ENCODE results near the gene MFAP4. TPM values are rescaled to one million over a fixed set of nuclear protein-coding genes. Genes with fewer than 3 reads are reported as not detected.
A peak's percentile ranks its signal among the peaks of the same experiment; 100 is the strongest.

Gene MFAP4
- total RNA-seq, 1 experiment from 2014 or later: 4.0 TPM

DNA sequence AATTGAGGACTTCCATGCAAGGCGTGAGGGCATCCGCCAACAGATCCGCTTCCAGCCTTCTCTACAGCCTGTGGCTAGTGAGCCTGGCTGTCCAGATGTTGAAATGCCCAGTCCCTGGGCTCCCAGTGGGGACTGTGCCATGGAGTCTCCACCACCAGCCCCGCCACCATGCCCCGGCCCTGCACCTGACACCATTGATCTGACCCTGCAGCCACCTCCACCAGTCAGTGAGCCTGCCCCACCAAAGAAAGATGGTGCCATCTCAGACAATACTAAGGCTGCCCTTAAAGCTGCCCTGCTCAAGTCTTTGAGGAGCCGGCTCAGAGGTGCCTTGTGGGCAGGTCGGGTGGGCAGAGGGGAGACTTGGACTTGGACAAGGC, 5.6 kb downstream of the MFAP4 start (continued):
- TF ChIP-seq ETV6 (CRISPR knock-in tag; IDR thresholded peaks at IDR 0.05) (no peak), NFE2L1 (CRISPR knock-in tag; IDR thresholded peaks at IDR 0.05) (no peak), PRRX2 (CRISPR knock-in tag; IDR thresholded peaks at IDR 0.05) (no peak), RORB (CRISPR knock-in tag; IDR thresholded peaks at IDR 0.05) (no peak), SOX15 (CRISPR knock-in tag; IDR thresholded peaks at IDR 0.05) (no peak), ZNF232 (CRISPR knock-in tag; IDR thresholded peaks at IDR 0.05) (no peak), TCF7 (CRISPR knock-in tag; IDR thresholded peaks at IDR 0.05; ENCODE audit: low read depth) (no peak)
- TF ChIP-seq, protein P1, sequence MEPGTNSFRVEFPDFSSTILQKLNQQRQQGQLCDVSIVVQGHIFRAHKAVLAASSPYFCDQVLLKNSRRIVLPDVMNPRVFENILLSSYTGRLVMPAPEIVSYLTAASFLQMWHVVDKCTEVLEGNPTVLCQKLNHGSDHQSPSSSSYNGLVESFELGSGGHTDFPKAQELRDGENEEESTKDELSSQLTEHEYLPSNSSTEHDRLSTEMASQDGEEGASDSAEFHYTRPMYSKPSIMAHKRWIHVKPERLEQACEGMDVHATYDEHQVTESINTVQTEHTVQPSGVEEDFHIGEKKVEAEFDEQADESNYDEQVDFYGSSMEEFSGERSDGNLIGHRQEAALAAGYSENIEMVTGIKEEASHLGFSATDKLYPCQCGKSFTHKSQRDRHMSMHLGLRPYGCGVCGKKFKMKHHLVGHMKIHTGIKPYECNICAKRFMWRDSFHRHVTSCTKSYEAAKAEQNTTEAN (CRISPR knock-in tag; IDR thresholded peaks at IDR 0.05): no peak

DNA sequence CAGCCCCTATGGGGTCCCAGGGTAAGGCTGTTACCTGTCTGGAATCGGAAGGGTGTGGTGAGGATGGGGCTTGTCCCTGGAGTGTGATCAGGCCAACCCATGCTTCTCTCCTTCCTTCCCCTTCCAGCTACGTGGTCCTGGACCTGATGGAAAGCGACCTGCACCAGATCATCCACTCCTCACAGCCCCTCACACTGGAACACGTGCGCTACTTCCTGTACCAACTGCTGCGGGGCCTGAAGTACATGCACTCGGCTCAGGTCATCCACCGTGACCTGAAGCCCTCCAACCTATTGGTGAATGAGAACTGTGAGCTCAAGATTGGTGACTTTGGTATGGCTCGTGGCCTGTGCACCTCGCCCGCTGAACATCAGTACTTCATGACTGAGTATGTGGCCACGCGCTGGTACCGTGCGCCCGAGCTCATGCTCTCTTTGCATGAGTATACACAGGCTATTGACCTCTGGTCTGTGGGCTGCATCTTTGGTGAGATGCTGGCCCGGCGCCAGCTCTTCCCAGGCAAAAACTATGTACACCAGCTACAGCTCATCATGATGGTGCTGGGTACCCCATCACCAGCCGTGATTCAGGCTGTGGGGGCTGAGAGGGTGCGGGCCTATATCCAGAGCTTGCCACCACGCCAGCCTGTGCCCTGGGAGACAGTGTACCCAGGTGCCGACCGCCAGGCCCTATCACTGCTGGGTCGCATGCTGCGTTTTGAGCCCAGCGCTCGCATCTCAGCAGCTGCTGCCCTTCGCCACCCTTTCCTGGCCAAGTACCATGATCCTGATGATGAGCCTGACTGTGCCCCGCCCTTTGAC, 6.3 kb downstream of the MFAP4 start:
- H3K4me1 Mint-ChIP-seq: peaks cover 27% of the 10 kb centered on the region
- H3K27ac Mint-ChIP-seq: no peak overlapping the region; the same call in 1 of the 2 replicates
- peak overlapping the region; percentile 24; the same call in 1 of the 2 replicates for H3K4me3 Mint-ChIP-seq
- peaks cover 49% of the 10 kb centered on the region for H3K36me3 Mint-ChIP-seq
- POLR2A ChIA-PET: no interaction called here
- no peak for DNase-seq (ENCODE audit: low spot score)
- H3K27me3 Mint-ChIP-seq (ENCODE audit: low read depth): no peaks in the 10 kb centered on the region
- ATAC-seq: no peak
- CTCF ChIA-PET: no interaction called here
- no peaks in the 10 kb centered on the region for H3K9me3 Mint-ChIP-seq
- TF ChIP-seq HMGA2 (CRISPR knock-in tag; IDR thresholded peaks at IDR 0.05) (no peak), ZNF263 (CRISPR knock-in tag; IDR thresholded peaks at IDR 0.05; ENCODE audit: low read depth) (no peak), ZNF317 (CRISPR knock-in tag; IDR thresholded peaks at IDR 0.05; ENCODE audit: borderline replicate concordance, low read depth) (no peak), FOXP1 (CRISPR knock-in tag; IDR thresholded peaks at IDR 0.05; ENCODE audit: borderline replicate concordance) (no peak), ZBTB21 (CRISPR knock-in tag; IDR thresholded peaks at IDR 0.05; ENCODE audit: borderline replicate concordance) (no peak), ESRRA (CRISPR knock-in tag; IDR thresholded peaks at IDR 0.05; ENCODE audit: borderline replicate concordance) (no peak), TEAD1 (CRISPR knock-in tag; IDR thresholded peaks at IDR 0.05) (no peak), NFYB (CRISPR knock-in tag; conservative IDR thresholded peaks at IDR 0.05; ENCODE audit: low read depth) (no peak), ZNF396 (CRISPR knock-in tag; IDR thresholded peaks at IDR 0.05; ENCODE audit: borderline replicate concordance) (no peak), NFATC4 (CRISPR knock-in tag; IDR thresholded peaks at IDR 0.05) (no peak)
- TF ChIP-seq, protein P2, sequence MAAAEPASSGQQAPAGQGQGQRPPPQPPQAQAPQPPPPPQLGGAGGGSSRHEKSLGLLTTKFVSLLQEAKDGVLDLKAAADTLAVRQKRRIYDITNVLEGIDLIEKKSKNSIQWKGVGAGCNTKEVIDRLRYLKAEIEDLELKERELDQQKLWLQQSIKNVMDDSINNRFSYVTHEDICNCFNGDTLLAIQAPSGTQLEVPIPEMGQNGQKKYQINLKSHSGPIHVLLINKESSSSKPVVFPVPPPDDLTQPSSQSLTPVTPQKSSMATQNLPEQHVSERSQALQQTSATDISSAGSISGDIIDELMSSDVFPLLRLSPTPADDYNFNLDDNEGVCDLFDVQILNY (CRISPR knock-in tag; IDR thresholded peaks at IDR 0.05): no peak
- TF ChIP-seq, protein P3, sequence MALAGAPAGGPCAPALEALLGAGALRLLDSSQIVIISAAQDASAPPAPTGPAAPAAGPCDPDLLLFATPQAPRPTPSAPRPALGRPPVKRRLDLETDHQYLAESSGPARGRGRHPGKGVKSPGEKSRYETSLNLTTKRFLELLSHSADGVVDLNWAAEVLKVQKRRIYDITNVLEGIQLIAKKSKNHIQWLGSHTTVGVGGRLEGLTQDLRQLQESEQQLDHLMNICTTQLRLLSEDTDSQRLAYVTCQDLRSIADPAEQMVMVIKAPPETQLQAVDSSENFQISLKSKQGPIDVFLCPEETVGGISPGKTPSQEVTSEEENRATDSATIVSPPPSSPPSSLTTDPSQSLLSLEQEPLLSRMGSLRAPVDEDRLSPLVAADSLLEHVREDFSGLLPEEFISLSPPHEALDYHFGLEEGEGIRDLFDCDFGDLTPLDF (CRISPR knock-in tag; IDR thresholded peaks at IDR 0.05): no peak
- TF ChIP-seq, protein P4, sequence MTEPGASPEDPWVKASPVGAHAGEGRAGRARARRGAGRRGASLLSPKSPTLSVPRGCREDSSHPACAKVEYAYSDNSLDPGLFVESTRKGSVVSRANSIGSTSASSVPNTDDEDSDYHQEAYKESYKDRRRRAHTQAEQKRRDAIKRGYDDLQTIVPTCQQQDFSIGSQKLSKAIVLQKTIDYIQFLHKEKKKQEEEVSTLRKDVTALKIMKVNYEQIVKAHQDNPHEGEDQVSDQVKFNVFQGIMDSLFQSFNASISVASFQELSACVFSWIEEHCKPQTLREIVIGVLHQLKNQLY (CRISPR knock-in tag; IDR thresholded peaks at IDR 0.05): no peak
- TF ChIP-seq, protein P5, sequence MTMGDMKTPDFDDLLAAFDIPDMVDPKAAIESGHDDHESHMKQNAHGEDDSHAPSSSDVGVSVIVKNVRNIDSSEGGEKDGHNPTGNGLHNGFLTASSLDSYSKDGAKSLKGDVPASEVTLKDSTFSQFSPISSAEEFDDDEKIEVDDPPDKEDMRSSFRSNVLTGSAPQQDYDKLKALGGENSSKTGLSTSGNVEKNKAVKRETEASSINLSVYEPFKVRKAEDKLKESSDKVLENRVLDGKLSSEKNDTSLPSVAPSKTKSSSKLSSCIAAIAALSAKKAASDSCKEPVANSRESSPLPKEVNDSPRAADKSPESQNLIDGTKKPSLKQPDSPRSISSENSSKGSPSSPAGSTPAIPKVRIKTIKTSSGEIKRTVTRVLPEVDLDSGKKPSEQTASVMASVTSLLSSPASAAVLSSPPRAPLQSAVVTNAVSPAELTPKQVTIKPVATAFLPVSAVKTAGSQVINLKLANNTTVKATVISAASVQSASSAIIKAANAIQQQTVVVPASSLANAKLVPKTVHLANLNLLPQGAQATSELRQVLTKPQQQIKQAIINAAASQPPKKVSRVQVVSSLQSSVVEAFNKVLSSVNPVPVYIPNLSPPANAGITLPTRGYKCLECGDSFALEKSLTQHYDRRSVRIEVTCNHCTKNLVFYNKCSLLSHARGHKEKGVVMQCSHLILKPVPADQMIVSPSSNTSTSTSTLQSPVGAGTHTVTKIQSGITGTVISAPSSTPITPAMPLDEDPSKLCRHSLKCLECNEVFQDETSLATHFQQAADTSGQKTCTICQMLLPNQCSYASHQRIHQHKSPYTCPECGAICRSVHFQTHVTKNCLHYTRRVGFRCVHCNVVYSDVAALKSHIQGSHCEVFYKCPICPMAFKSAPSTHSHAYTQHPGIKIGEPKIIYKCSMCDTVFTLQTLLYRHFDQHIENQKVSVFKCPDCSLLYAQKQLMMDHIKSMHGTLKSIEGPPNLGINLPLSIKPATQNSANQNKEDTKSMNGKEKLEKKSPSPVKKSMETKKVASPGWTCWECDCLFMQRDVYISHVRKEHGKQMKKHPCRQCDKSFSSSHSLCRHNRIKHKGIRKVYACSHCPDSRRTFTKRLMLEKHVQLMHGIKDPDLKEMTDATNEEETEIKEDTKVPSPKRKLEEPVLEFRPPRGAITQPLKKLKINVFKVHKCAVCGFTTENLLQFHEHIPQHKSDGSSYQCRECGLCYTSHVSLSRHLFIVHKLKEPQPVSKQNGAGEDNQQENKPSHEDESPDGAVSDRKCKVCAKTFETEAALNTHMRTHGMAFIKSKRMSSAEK (CRISPR knock-in tag; IDR thresholded peaks at IDR 0.05; ENCODE audit: borderline replicate concordance): no peak
- TF ChIP-seq, protein P6, sequence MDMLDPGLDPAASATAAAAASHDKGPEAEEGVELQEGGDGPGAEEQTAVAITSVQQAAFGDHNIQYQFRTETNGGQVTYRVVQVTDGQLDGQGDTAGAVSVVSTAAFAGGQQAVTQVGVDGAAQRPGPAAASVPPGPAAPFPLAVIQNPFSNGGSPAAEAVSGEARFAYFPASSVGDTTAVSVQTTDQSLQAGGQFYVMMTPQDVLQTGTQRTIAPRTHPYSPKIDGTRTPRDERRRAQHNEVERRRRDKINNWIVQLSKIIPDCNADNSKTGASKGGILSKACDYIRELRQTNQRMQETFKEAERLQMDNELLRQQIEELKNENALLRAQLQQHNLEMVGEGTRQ (CRISPR knock-in tag; IDR thresholded peaks at IDR 0.05): no peak
- TF ChIP-seq, protein P7, sequence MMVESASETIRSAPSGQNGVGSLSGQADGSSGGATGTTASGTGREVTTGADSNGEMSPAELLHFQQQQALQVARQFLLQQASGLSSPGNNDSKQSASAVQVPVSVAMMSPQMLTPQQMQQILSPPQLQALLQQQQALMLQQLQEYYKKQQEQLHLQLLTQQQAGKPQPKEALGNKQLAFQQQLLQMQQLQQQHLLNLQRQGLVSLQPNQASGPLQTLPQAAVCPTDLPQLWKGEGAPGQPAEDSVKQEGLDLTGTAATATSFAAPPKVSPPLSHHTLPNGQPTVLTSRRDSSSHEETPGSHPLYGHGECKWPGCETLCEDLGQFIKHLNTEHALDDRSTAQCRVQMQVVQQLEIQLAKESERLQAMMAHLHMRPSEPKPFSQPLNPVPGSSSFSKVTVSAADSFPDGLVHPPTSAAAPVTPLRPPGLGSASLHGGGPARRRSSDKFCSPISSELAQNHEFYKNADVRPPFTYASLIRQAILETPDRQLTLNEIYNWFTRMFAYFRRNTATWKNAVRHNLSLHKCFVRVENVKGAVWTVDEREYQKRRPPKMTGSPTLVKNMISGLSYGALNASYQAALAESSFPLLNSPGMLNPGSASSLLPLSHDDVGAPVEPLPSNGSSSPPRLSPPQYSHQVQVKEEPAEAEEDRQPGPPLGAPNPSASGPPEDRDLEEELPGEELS (CRISPR knock-in tag; IDR thresholded peaks at IDR 0.05): no peak
